ENCODE data around the gene TULP4.

DNA sequence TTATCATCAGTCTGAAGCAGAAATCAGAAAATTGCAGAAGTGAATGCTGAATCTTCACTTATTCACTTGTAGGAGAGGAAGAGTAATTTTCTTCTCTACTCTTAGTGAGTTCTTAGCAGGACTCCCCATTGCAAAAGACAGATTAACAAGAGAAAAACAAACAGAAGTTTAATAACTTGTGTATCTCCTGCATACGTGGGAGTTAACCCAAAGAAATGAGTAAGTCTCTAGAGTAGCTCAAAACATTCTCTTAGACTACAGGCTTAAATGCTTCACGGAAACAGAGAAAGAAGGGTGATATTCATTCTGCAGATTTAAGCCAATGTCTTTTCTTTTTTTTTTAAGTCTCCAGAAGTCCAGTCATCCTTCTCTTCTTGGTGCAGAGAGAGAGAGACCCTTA, 149.7 kb downstream of the TULP4 start:
- TF ChIP-seq, protein P1, sequence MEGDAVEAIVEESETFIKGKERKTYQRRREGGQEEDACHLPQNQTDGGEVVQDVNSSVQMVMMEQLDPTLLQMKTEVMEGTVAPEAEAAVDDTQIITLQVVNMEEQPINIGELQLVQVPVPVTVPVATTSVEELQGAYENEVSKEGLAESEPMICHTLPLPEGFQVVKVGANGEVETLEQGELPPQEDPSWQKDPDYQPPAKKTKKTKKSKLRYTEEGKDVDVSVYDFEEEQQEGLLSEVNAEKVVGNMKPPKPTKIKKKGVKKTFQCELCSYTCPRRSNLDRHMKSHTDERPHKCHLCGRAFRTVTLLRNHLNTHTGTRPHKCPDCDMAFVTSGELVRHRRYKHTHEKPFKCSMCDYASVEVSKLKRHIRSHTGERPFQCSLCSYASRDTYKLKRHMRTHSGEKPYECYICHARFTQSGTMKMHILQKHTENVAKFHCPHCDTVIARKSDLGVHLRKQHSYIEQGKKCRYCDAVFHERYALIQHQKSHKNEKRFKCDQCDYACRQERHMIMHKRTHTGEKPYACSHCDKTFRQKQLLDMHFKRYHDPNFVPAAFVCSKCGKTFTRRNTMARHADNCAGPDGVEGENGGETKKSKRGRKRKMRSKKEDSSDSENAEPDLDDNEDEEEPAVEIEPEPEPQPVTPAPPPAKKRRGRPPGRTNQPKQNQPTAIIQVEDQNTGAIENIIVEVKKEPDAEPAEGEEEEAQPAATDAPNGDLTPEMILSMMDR (conservative IDR thresholded peaks at IDR 0.05; ENCODE audit: low read depth, low read length): no peak
- TF ChIP-seq EZH2 (IDR thresholded peaks at IDR 0.05; ENCODE audit: borderline replicate concordance, low read depth, low read length, poor library complexity, severe bottlenecking): no peak

All from A673 (cell line).